ENCODE data around the gene OSBPL9. TPM values are rescaled to one million over a fixed set of nuclear protein-coding genes. Genes with fewer than 3 reads are reported as not detected.

The OSBPL9 gene
- total and polyA plus RNA-seq, 2 donors (not counting 1 experiment from before 2014, with no cell fraction given) = 23.1 to 59.6 TPM

DNA sequence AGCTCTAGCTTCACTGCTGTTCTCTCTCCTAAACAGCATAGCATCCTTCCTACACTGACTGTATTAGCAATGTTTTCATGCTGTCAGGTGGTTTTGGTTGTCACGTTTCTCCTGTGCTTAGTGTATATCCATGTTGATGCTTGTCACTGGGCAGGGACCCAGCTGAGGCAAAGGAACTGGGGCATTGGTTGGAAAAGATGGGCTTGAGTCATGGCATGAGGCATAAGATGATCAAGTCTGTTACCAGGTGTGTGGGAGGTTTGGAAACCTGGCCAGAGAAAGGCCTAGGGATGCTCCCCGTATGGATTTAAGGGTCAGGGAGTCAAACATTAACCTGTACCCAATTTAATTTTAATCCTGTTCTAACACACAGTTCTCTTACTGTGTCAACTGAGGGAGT, 69.6 kb downstream of the OSBPL9 start:
- 100% methylated on average over 1 of the region's 2 CpGs for WGBS (ENCODE audit: insufficient coverage)
- H3K27me3 ChIP-seq (replicated peaks in 1 of 4; ENCODE audit: control extremely low read depth in 1 of 4, control insufficient read depth in 3 of 4, insufficient read depth in 4 of 4, low read length in 3 of 4) = no peaks in the 10 kb centered on the region
- TF ChIP-seq, protein P1, sequence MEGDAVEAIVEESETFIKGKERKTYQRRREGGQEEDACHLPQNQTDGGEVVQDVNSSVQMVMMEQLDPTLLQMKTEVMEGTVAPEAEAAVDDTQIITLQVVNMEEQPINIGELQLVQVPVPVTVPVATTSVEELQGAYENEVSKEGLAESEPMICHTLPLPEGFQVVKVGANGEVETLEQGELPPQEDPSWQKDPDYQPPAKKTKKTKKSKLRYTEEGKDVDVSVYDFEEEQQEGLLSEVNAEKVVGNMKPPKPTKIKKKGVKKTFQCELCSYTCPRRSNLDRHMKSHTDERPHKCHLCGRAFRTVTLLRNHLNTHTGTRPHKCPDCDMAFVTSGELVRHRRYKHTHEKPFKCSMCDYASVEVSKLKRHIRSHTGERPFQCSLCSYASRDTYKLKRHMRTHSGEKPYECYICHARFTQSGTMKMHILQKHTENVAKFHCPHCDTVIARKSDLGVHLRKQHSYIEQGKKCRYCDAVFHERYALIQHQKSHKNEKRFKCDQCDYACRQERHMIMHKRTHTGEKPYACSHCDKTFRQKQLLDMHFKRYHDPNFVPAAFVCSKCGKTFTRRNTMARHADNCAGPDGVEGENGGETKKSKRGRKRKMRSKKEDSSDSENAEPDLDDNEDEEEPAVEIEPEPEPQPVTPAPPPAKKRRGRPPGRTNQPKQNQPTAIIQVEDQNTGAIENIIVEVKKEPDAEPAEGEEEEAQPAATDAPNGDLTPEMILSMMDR (IDR thresholded peaks at IDR 0.05) = no peak
- TF ChIP-seq EZH2 (IDR thresholded peaks at IDR 0.05; ENCODE audit: borderline replicate concordance, insufficient read depth, low read depth, low read length, poor library complexity, severe bottlenecking) = no peak
- H3K79me2 ChIP-seq (ENCODE audit: control insufficient read depth, insufficient read depth, low read length) = peaks cover 18% of the 10 kb centered on the region
- no peaks in the 10 kb centered on the region for H3K36me3 ChIP-seq (replicated peaks in 1 of 2; ENCODE audit: control extremely low read depth in 1 of 2, control insufficient read depth in 1 of 2, extremely low read depth in 1 of 2, insufficient read depth in 2 of 2, low read length in 1 of 2)
- H3K4me1 Mint-ChIP-seq = peaks cover 24% of the 10 kb centered on the region
- H3K4me3 Mint-ChIP-seq = no peak overlapping the region
- peaks cover 0 to 4% of the 10 kb centered on the region in 2 donors for H3K4me1 ChIP-seq (ENCODE audit: control insufficient read depth in 2 of 2, insufficient read depth in 2 of 2, low read length in 2 of 2)
- intact Hi-C loops (cut with micrococcal nuclease) = no loop called here
- H3K9me3 ChIP-seq (ENCODE audit: control extremely low read depth in 1 of 3, control insufficient read depth in 2 of 3, insufficient read depth in 1 of 3, low read length in 2 of 3) = no peaks in the 10 kb centered on the region
- no peaks in the 10 kb centered on the region for H3K27me3 Mint-ChIP-seq
- POLR2A ChIA-PET = no interaction called here
- H3K9me3 Mint-ChIP-seq (ENCODE audit: insufficient read depth) = no peaks in the 10 kb centered on the region
- H3K4me3 ChIP-seq (ENCODE audit: control extremely low read depth in 1 of 5, extremely low read depth in 1 of 5, insufficient read depth in 1 of 5, low read depth in 2 of 5, low read length in 4 of 5) = no peak overlapping the region
- DNase-seq = no peak
- H4K20me1 ChIP-seq (ENCODE audit: control insufficient read depth, insufficient read depth, low read length, poor library complexity, severe bottlenecking) = peaks cover 3% of the 10 kb centered on the region
- H3K27ac Mint-ChIP-seq = no peak overlapping the region
- H2AFZ ChIP-seq (ENCODE audit: insufficient read depth, low read depth, low read length, poor library complexity, severe bottlenecking) = no peak overlapping the region
- no peak overlapping the region for H3K27ac ChIP-seq (ENCODE audit: low read length in 2 of 2)
- no peak overlapping the region for H3K9ac ChIP-seq (ENCODE audit: low read length)
- ATAC-seq (ENCODE audit: low read depth) = no peak
- H3K4me2 ChIP-seq (replicated peaks; ENCODE audit: low read depth, low read length, poor library complexity, severe bottlenecking) = no peak overlapping the region
- CTCF ChIA-PET = no interaction called here

DNA sequence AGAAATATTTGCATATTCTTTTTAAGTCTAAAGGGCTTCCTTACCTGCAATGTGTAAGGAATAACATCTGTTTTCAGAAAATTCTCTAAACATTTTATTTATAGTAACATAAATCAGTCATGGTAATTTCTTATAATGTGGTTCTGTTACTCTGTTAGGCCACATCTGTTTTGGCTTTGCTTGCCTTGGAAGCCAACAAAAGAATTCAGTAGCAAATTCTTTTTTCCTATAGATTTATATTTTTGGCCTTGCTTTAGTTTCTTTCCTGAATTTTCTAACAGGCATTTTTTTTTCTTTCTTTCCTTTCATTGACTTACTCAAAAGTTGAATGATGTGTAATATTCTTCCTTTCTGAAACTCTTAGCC, 72.2 kb downstream of the OSBPL9 start:
- CTCF ChIA-PET = no interaction called here
- intact Hi-C loops (cut with micrococcal nuclease) = no loop called here

More for the DNA sequence above, 72.2 kb downstream of the OSBPL9 start:
- no peak for DNase-seq
- Histone ChIP-seq H3K27ac (ENCODE audit: low read length in 2 of 2) (no peak overlapping the region), H3K27me3 (replicated peaks in 1 of 4; ENCODE audit: control extremely low read depth in 1 of 4, control insufficient read depth in 3 of 4, insufficient read depth in 4 of 4, low read length in 3 of 4) (no peaks in the 10 kb centered on the region), H3K9ac (ENCODE audit: low read length) (no peak overlapping the region), H4K20me1 (ENCODE audit: control insufficient read depth, insufficient read depth, low read length, poor library complexity, severe bottlenecking) (peaks cover 3% of the 10 kb centered on the region), H3K79me2 (ENCODE audit: control insufficient read depth, insufficient read depth, low read length) (peaks cover 21% of the 10 kb centered on the region), H2AFZ (ENCODE audit: insufficient read depth, low read depth, low read length, poor library complexity, severe bottlenecking) (no peak overlapping the region), H3K4me3 (ENCODE audit: control extremely low read depth in 1 of 5, extremely low read depth in 1 of 5, insufficient read depth in 1 of 5, low read depth in 2 of 5, low read length in 4 of 5) (no peak overlapping the region), H3K36me3 (replicated peaks in 1 of 2; ENCODE audit: control extremely low read depth in 1 of 2, control insufficient read depth in 1 of 2, extremely low read depth in 1 of 2, insufficient read depth in 2 of 2, low read length in 1 of 2) (no peaks in the 10 kb centered on the region), H3K4me2 (replicated peaks; ENCODE audit: low read depth, low read length, poor library complexity, severe bottlenecking) (no peak overlapping the region), H3K9me3 (ENCODE audit: control extremely low read depth in 1 of 3, control insufficient read depth in 2 of 3, insufficient read depth in 1 of 3, low read length in 2 of 3) (no peaks in the 10 kb centered on the region), H3K4me1 (ENCODE audit: control insufficient read depth in 2 of 2, insufficient read depth in 2 of 2, low read length in 2 of 2) (peaks cover 0 to 4% of the 10 kb centered on the region in 2 donors)
- POLR2A ChIA-PET = no interaction called here
- TF ChIP-seq, protein P1 (IDR thresholded peaks at IDR 0.05) = no peak
- no peak for TF ChIP-seq EZH2 (IDR thresholded peaks at IDR 0.05; ENCODE audit: borderline replicate concordance, insufficient read depth, low read depth, low read length, poor library complexity, severe bottlenecking)
- peaks cover 24% of the 10 kb centered on the region for H3K4me1 Mint-ChIP-seq
- H3K27ac Mint-ChIP-seq = no peak overlapping the region
- H3K9me3 Mint-ChIP-seq (ENCODE audit: insufficient read depth) = no peaks in the 10 kb centered on the region
- no peak overlapping the region for H3K4me3 Mint-ChIP-seq
- no peaks in the 10 kb centered on the region for H3K27me3 Mint-ChIP-seq
- ATAC-seq (ENCODE audit: low read depth) = no peak

All from B cell (primary cell).